DMS153 (cell line): ENCODE measurements around the gene TMEM62.
"Not testable (repeated sequence)": the region's sequence is repeated elsewhere in the genome, so short reads cannot be mapped to it uniquely, and the experiment has no call there.

Source experiments
- DNase-seq: peaks from one replicate; lab custom pipeline; 2025; lab: John Stamatoyannopoulos, UW

Gene TMEM62

GRCh38 chr15:43125100-43125661, 8.2 kb upstream of the TMEM62 start:
- DNase-seq, result no peak

- DNase-seq, result no peak
Measured at GRCh38 chr15:43126356-43126755, 7.0 kb upstream of the TMEM62 start.

GRCh38 chr15:43127752-43128151, 5.6 kb upstream of the TMEM62 start:
- DNase-seq, result peak; percentile 85

GRCh38 chr15:43128174-43128979, 5.0 kb upstream of the TMEM62 start:
- DNase-seq, result not testable (repeated sequence)

GRCh38 chr15:43128980-43129335, 4.4 kb upstream of the TMEM62 start:
- DNase-seq, result no peak

GRCh38 chr15:43132830-43133429, 456 bp upstream of the TMEM62 start:
- DNase-seq, result no peak

- no peak for DNase-seq
Measured at GRCh38 chr15:43134157-43134635, 810 bp downstream of the TMEM62 start.

GRCh38 chr15:43135351-43135750, 2.0 kb downstream of the TMEM62 start:
- no peak for DNase-seq

GRCh38 chr15:43143203-43143941, 10.0 kb downstream of the TMEM62 start:
- no peak for DNase-seq

GRCh38 chr15:43144512-43144911, 11.1 kb downstream of the TMEM62 start:
- DNase-seq, result no peak

GRCh38 chr15:43146184-43146583, 12.8 kb downstream of the TMEM62 start:
- no peak for DNase-seq

- DNase-seq, result no peak
Measured at GRCh38 chr15:43150191-43150929, 17.0 kb downstream of the TMEM62 start.

GRCh38 chr15:43151688-43152087, 18.3 kb downstream of the TMEM62 start:
- no peak for DNase-seq

GRCh38 chr15:43153269-43153668, 19.9 kb downstream of the TMEM62 start:
- DNase-seq, result no peak

GRCh38 chr15:43165801-43166325, 32.5 kb downstream of the TMEM62 start:
- DNase-seq, result no peak

- not testable (repeated sequence) for DNase-seq
Measured at GRCh38 chr15:43167261-43167660, 33.9 kb downstream of the TMEM62 start.

- no peak for DNase-seq
Measured at GRCh38 chr15:43168192-43169107, 35.1 kb downstream of the TMEM62 start.

- no peak for DNase-seq
Measured at GRCh38 chr15:43169888-43170287, 36.5 kb downstream of the TMEM62 start.

GRCh38 chr15:43175656-43176309, 42.4 kb downstream of the TMEM62 start:
- not testable (repeated sequence) for DNase-seq

GRCh38 chr15:43177147-43177546, 43.8 kb downstream of the TMEM62 start:
- DNase-seq, result not testable (repeated sequence)
